Measurements from ENCODE around the gene CASP9. TPM values are rescaled to one million over a fixed set of nuclear protein-coding genes. Genes with fewer than 3 reads are reported as not detected.
"Not testable (repeated sequence)": the region's sequence is repeated elsewhere in the genome, so short reads cannot be mapped to it uniquely, and the experiment has no call there.

CASP9 gene
- total and polyA plus RNA-seq, 10 of the 15 experiments (the other 5 are each of a cell fraction or from before 2014, with no cell fraction given) = 2.7 to 14.6 (median 7.6) TPM

GRCh38 chr1:15483971-15484370, 40.0 kb downstream of the CASP9 start:
- Histone ChIP-seq H3K4me1 (ENCODE audit: control insufficient read depth, insufficient read depth, low read length) (no peaks in the 10 kb centered on the region), H3K4me2 (ENCODE audit: control insufficient read depth, insufficient read depth) (no peak overlapping the region), H3K27ac (ENCODE audit: control insufficient read depth, insufficient read depth) (no peak overlapping the region), H4K20me1 (ENCODE audit: control insufficient read depth, insufficient read depth) (no peaks in the 10 kb centered on the region), H3K4me3 (no peak overlapping the region), H3K79me2 (ENCODE audit: control insufficient read depth, insufficient read depth, low read length) (no peaks in the 10 kb centered on the region), H3K9me3 (replicated peaks; ENCODE audit: control insufficient read depth, insufficient read depth, low read length) (no peaks in the 10 kb centered on the region), H3K36me3 (ENCODE audit: control insufficient read depth in 2 of 2, insufficient read depth in 2 of 2, low read length in 1 of 2) (no peaks in the 10 kb centered on the region), H2AFZ (ENCODE audit: control insufficient read depth, low read depth, low read length) (no peak overlapping the region), H3K27me3 (replicated peaks in 1 of 2; ENCODE audit: control insufficient read depth in 2 of 2, insufficient read depth in 2 of 2, low read length in 1 of 2) (no peaks in the 10 kb centered on the region), H3K9ac (ENCODE audit: control insufficient read depth, insufficient read depth, low read length) (no peak overlapping the region)
- POLR2A ChIA-PET = no interaction called here
- in situ Hi-C loops (cut with MboI) (no loop called here), intact Hi-C loops (cut with micrococcal nuclease; ENCODE audit: unreplicated experiment) (no loop called here)
- TF ChIP-seq, protein P1, sequence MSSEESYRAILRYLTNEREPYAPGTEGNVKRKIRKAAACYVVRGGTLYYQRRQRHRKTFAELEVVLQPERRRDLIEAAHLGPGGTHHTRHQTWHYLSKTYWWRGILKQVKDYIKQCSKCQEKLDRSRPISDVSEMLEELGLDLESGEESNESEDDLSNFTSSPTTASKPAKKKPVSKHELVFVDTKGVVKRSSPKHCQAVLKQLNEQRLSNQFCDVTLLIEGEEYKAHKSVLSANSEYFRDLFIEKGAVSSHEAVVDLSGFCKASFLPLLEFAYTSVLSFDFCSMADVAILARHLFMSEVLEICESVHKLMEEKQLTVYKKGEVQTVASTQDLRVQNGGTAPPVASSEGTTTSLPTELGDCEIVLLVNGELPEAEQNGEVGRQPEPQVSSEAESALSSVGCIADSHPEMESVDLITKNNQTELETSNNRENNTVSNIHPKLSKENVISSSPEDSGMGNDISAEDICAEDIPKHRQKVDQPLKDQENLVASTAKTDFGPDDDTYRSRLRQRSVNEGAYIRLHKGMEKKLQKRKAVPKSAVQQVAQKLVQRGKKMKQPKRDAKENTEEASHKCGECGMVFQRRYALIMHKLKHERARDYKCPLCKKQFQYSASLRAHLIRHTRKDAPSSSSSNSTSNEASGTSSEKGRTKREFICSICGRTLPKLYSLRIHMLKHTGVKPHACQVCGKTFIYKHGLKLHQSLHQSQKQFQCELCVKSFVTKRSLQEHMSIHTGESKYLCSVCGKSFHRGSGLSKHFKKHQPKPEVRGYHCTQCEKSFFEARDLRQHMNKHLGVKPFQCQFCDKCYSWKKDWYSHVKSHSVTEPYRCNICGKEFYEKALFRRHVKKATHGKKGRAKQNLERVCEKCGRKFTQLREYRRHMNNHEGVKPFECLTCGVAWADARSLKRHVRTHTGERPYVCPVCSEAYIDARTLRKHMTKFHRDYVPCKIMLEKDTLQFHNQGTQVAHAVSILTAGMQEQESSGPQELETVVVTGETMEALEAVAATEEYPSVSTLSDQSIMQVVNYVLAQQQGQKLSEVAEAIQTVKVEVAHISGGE (CRISPR knock-in tag; IDR thresholded peaks at IDR 0.05) = no peak
- TF ChIP-seq RFX5 (IDR thresholded peaks at IDR 0.05; ENCODE audit: low read depth, low read length) = no peak
- TF ChIP-seq MXI1 (IDR thresholded peaks at IDR 0.05; ENCODE audit: low read depth, low read length) = no peak
- no peak for TF ChIP-seq PML (IDR thresholded peaks at IDR 0.05; ENCODE audit: low read length)
- no peak for TF ChIP-seq HDGF (IDR thresholded peaks at IDR 0.05)
- TF ChIP-seq BHLHE40 (IDR thresholded peaks at IDR 0.05; ENCODE audit: borderline replicate concordance in 1 of 2, low read depth in 2 of 2, low read length in 1 of 2) = no peak
- TF ChIP-seq EGR1 (IDR thresholded peaks at IDR 0.05; ENCODE audit: borderline replicate concordance in 1 of 2, low read depth in 2 of 2, low read length in 2 of 2) = no peak
- no peak for TF ChIP-seq NRF1 (conservative IDR thresholded peaks at IDR 0.05; ENCODE audit: low read depth, low read length)
- TF ChIP-seq KAT2A (conservative IDR thresholded peaks at IDR 0.05; ENCODE audit: control insufficient read depth, low read depth, low read length) = no peak
- TF ChIP-seq SREBF2 (IDR thresholded peaks at IDR 0.05; ENCODE audit: low read length) = no peak
- no peak for TF ChIP-seq FOXM1 (IDR thresholded peaks at IDR 0.05; ENCODE audit: low read depth, low read length)
- no peak for TF ChIP-seq CREM (IDR thresholded peaks at IDR 0.05; ENCODE audit: low read depth)
- no peak for TF ChIP-seq FOXK2 (IDR thresholded peaks at IDR 0.05)
- CTCF ChIA-PET = no interaction called here
- SMC1A ChIA-PET (ENCODE audit: uncharacterized antibody, unreplicated experiment) = no interaction called here
- RAD21 ChIA-PET (ENCODE audit: unreplicated experiment) = interaction anchor here (0.5 kb wide), 1 partner anchor 10 kb away, joined by 3 read pairs; no protein-coding TSS in a partner anchor
- ATAC-seq = no peak
- no TSS peak for BruUV-seq (replicated peaks)
- WGBS (ENCODE audit: insufficient coverage, insufficient replicate concordance, low lambda C conversion rate, missing lambda C conversion rate) = 21% methylated on average over 2 of the region's 2 CpGs
- DNase-seq (ENCODE audit: low read depth, low spot score) = no peak
- FAIRE-seq = peak; percentile 52

DNA sequence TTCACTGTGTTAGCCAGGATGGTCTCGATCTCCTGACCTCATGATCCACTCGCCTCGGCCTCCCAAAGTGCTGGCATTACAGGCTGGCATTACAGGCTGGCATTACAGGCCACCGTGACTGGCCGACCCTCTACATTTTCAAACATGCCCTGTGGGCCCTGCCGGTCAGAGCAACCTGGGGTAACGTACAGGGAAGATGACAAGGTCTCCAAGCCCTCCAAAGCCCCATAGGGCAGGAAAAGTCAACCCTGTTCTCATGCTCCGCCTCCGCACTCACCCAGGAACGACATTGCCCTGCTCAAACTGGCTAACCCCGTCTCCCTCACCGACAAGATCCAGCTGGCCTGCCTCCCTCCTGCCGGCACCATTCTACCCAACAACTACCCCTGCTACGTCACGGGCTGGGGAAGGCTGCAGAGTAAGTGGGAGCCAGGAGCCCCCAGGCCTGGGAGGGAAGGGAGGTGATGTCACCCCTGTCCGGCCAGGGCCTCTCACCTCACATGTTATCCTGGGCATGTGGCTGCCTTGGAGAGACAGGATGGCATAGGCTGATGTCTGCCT, 41.0 kb downstream of the CASP9 start:
- H3K27ac ChIP-seq (ENCODE audit: control insufficient read depth, insufficient read depth); BruUV-seq (replicated peaks); H2AFZ ChIP-seq (ENCODE audit: control insufficient read depth, low read depth, low read length); POLR2A ChIA-PET; H3K27me3 ChIP-seq (replicated peaks in 1 of 2; ENCODE audit: control insufficient read depth in 2 of 2, insufficient read depth in 2 of 2, low read length in 1 of 2); H3K4me2 ChIP-seq (ENCODE audit: control insufficient read depth, insufficient read depth); in situ Hi-C loops (cut with MboI); intact Hi-C loops (cut with micrococcal nuclease; ENCODE audit: unreplicated experiment); H3K9me3 ChIP-seq (replicated peaks; ENCODE audit: control insufficient read depth, insufficient read depth, low read length); ATAC-seq; H3K4me3 ChIP-seq; H3K36me3 ChIP-seq (ENCODE audit: control insufficient read depth in 2 of 2, insufficient read depth in 2 of 2, low read length in 1 of 2); H4K20me1 ChIP-seq (ENCODE audit: control insufficient read depth, insufficient read depth); SMC1A ChIA-PET (ENCODE audit: uncharacterized antibody, unreplicated experiment); H3K79me2 ChIP-seq (ENCODE audit: control insufficient read depth, insufficient read depth, low read length); H3K9ac ChIP-seq (ENCODE audit: control insufficient read depth, insufficient read depth, low read length); DNase-seq (ENCODE audit: low read depth, low spot score); FAIRE-seq; H3K4me1 ChIP-seq (ENCODE audit: control insufficient read depth, insufficient read depth, low read length): not testable (repeated sequence)
- WGBS (ENCODE audit: insufficient coverage, insufficient replicate concordance, low lambda C conversion rate, missing lambda C conversion rate) = 56% methylated on average over 16 of the region's 16 CpGs
- ChIA-PET CTCF (interaction anchor here (1.6 kb wide), 1 partner anchor 258 kb away, joined by 3 read pairs; no protein-coding TSS in a partner anchor), RAD21 (ENCODE audit: unreplicated experiment) (interaction anchor here (0.5 kb wide), 1 partner anchor 11 kb away, joined by 3 read pairs; no protein-coding TSS in a partner anchor)

Data from GM12878 (cell line).